Central memory CD4-positive, alpha-beta T cell (primary cell): ENCODE measurements around the gene VDAC1.

Experiments
- DNase-seq: peaks from one replicate; pipeline ENCODE4 v3.0.0; 2022

VDAC1 gene

GRCh38 chr5:133921979-133922378 lies 82.8 kb downstream of the VDAC1 start:
- DNase-seq: no peak
